LHCN-M2 (cell line): ENCODE measurements around the gene GPR107. TPM values are rescaled to one million over a fixed set of nuclear protein-coding genes. Genes with fewer than 3 reads are reported as not detected.

ENCODE experiments used
- DNase-seq: peaks from one replicate; pipeline ENCODE4 v3.0.0-alpha.2; 2012; ENCODE audit warnings: low read depth
- total RNA-seq: library from RNA; depleted of rRNA; stranded (reverse); fragments of >200 nt; gene quantifications from 2 replicates; pipeline ENCODE4 v1.2.3, GENCODE V29; 2014

The GPR107 gene
- total RNA-seq, 1 experiment from 2014 or later = 20.3 TPM

DNA sequence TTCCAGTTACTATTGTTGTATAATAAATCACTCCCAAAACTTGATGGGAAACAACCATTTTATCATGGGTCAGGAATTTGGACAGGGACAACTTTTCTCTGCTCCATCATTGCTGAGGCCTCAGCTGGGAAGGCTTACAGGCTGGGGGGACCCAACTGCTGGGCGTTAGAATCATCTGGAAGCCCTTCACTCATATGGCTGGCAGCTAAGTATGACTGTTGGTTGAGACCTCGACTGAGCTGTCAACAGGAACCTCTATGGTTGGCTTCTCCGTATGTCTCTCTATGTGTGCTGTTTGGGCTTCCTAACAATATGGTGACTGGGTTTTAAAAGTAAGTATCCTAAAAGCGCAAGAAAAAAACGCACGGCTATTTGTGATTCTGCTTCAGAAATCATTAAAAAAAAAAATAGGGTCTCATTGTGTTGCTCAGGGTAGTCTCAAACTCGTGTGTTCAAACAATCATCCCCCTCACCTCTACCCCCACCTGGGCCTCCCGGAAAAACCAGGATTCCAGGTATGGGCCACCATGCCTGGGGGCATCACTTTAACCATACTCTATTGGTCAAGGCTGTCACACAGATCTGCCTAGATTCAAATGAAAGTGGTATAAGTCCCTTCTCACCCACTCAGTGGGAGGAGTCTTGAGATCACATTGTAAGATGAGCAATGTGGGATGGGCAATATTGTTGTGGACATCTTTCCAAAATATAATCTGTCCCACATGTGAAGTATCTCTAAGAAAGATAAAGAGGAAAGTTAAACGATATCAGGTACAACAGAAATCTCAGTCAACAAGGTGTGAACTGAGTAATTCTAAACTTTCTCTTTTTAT is 26.0 kb upstream of the GPR107 start:
- no peak for DNase-seq

DNA sequence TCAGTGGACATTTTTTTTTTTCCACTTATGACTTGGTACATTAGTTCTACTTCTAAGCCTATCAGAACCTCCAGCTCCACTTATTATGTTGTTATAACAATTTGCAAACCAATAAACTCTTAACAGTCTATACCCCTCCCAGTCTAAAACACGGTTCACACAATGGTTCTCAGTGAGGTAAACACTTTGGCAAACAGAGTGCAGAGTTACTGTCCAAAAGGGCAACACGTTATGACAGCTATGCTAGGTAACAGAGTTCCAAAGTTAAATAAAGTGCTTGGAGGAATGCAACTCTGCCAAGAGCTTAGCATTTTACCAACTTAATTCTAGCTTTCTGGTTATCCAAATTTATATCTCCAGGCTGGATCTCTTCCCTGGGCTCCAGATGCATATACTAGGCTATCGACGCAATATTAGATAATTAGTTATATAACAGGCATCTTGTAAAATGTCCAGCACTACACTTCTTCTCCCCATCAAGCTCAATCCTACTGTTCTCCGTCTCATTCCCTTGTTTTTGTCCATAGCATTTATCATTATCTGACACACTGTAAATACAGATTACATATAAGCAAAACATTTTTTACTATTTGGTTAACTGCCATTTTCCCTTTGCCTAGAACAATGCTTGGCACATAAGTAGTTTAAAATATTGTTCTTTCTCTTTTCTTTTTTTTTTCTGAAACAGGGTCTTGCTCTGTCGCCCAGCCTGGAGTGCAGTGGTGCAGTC is 25.0 kb upstream of the GPR107 start:
- no peak for DNase-seq

DNA sequence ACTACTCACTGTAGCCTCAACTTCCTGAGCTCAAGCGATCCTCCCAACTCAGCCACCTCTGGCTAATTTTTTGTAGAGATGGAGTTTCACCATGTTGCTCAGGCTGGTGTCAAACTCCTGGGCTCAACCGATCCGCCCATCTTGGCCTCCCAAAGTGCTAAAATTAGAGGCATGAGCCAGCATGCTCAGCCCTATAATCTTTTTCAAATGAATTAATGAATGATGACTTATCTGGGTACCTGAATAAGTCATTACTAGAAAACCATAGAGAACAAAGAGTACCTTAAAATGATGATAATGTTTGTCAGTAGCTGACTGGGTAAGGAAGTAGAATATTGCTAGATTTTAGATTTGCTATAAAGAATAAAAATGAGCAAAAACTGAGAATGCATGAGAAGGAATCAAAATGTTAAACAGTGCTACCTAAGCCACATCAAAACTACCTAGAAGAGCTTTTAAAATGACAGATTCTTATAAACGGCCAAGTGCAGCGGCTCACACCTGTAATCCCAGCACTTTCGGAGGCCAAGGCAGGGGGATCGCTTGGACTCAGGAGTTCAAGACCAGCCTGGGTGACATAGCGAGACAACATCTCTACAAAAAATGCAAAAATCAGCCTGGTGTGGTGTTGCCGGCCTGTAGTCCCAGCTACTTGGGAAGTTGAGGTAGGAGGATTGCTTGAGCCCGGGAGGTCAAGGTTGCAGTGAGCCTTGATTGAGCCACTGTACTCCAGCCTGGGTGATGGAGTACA is 24.3 kb upstream of the GPR107 start:
- no peak for DNase-seq

DNA sequence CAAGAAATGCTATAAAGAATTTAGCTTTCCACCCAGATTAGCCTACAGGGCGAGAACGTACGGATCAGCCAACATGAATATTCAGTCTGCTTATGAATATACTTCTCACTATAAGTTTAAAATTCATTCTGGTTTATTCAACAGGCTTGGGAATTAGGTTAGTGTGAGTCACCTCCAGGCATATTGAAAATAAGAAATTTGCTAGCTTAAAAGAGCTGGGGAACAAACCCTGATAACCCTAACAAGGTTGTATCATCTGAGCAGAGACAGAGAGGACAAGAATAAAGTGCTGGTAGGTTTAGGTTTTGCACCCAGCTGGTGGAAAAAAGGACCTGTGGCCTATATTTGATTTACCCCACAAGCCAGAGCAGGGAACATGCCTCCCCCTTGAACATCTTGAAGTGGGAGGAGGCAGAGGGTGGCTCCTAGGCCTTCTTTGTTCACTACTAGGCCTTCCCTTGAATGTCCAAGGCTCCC is 23.0 kb upstream of the GPR107 start:
- DNase-seq = no peak

DNA sequence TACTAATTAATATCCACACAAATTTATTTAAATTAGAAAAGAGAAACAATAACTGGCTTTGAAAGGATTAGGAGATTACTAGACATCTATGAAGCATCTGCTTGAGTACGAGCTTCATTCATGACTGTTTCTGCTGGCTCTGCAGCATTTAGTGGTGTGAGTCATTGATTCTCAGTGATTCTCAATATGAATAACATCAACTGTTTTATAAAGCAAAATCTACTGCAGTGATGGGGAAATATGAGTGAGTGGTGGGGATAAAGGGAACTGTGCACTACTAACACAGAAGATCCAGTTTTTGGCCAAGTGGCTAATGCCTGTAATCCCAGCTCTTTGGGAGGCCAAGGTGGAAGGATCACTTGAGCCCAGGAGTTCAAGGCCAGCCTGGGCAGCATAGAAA is 19.1 kb upstream of the GPR107 start:
- DNase-seq = peak; percentile 77

DNA sequence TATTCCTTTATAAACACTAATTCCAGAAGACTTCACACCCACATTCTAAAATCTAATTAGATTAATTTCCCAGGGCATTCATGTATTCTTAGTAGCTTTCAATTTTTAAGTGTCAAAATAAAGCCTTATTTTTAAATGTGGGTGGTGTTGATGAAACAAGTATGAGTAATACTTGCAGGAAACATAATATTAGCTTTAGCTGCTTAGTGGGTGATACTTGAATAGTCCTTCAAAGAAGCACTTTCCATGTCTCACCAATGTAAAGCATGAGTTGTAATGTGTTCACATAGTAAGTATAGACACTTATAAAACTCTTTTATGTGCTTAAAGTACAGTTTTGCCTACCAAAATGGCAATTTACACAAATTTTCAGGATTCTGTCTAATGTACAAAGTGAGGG is 17.6 kb upstream of the GPR107 start:
- peak; percentile 49 for DNase-seq

DNA sequence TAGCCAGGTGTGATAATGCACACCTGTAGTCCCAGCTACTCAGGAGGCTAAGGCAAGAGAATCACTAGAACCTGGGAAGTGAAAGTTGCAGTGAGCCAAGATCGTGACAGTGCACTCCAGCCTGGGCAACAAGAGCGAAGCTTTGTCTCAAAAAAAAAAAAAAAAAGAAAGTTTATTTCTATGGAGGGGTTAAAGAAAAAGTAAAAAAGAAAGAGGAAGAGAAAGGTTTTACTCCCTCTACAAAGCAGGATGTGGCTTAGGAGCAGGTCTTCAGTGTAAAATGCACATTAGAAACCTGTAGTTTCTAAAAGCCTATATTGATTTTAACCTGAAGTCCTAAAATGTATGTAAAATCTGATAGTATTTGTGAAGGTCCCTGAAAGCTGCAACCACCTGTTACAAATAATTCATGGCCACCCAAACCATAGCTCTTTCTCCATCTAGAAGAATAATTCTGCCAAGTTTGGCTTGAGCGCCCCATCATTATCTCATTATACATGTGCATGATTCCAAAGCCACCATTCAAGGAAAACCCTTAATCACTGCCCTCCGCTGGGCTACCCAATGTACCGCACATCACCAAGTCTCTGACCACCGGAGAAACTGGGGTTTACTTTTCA is 14.1 kb upstream of the GPR107 start:
- DNase-seq = peak; percentile 36

DNA sequence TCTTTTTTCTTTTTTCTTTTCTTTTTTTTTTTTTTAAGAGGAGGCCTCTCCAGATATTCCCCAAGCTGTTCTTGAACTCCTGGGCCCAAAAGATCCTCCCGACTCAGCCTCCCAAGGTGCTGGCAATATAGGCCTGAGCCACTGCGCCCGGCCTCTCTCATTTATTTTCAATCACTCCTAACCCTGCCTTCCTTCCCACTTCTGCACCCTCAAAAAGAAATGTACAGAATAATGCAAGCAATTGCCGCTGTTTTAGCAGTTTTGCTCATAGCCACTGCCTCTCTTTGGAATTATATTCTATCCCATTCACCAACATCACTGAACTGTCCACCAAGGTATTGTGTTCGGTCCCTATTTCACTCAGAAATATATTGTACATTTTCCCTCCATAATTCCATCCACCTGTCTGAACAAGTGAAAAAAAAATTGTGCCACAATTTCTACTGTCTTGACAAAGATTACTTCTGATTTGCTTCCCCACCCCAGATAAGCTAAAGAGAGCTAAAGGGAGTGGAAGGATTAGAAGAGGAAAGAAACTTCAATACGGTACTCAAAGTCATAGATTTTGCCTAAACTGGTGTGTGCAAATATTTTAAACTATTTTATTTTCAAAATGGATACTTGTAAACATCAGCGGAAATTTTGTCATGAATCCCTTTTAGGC is 12.6 kb upstream of the GPR107 start:
- DNase-seq = no peak

DNA sequence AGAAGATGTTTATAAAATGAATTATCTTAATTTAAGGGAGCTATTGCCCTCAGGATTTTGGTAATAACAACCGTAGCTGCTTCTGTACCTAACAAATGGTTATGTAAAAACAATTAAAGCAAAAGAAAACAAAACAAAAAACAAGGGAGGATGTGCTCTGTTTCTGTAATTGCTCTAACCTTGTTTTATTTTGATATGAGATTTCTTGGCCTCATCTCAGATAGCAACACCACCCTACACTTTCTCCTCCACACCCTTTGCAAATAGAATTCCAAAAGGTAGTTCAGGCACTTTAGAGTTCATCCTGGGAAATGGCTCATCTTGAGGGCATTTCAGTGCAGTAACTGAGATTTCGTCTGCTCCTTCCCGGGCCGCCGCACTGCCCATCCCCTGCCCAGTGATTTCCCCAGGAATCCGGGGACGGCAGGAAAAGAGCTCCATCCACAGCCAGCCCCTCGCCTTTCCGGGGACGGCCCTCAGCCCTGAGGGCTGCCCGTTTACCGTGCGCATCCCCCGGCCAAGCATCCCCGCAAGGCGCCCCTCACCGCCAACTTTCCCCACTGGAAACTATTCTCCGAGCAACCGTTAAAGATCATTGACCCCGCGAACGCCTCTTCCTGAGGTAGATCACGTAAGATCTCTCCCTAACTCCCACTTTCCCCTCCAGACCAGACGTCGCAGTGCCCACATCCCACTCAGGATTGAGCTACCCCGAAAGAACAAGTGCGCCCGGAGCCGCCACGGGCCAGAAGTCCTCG is 11.9 kb upstream of the GPR107 start:
- DNase-seq = peak; percentile 32

DNA sequence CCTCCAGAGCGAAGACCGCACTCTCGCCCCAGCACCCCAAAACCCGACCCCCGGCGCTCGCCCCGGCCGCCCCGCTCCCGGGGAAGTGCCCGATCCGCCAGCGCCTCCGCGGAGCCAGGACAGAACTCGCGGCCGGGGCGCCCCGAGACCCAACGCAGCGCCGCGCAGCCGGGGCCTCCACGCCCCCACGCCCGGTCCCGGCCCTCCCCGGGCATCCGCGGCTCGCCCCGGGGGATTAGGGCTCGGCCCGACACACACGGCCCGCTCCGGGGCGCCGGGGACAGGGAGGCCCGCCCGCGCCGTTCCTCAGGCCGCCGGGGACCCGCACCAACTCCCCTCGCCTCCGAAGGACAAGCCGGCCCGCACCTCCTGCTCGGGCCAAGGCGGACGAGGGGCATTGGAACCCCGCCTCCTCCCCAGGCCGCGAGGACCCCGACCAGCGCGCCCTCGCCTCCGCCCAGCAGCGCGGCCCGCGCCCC is 11.3 kb upstream of the GPR107 start:
- DNase-seq = no peak

DNA sequence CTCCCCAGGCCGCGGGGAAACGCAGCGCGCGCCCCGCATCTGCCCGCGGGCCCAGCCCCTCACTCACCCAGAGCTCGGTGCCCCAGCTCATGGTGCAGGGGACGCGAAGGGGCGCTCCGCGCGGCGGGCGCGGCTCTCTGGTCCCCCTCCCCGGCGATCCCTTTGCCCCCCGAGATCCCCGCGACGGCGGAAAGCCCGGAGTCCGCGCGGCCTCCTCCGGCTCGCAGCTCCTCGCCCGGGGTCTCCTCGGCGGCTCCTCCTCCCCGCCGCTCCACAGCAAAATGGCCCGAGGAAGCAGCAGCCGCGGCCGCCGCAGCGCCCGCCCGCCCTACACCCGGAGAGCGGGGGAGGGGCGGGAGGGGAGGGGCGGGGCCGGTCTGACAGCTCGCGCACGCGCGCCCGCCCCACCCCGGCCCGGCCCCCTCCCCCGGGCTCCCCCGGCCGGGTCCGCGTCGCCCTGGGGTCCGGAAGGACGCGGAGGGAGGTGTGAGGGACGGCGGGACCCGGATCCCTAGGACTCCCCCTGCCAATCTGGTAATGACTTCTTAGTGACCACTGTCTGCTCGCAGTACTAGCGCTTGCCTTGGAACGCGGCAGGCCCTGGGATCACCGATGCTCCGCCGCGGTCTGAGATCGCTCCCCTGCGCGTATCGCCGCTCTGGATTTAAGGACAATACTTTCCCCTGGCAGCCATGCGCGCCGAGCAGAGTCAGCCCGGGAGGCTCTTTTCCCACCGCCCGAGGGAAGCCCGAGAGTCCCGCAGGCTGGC is 10.6 kb upstream of the GPR107 start, which contains the start of gene FNBP1:
Gene FNBP1 (minus strand): TSS at position 305 of the 769 bp plus-strand sequence. CDS start 214 bp downstream, at position 91.
- peak; percentile 70 for DNase-seq

DNA sequence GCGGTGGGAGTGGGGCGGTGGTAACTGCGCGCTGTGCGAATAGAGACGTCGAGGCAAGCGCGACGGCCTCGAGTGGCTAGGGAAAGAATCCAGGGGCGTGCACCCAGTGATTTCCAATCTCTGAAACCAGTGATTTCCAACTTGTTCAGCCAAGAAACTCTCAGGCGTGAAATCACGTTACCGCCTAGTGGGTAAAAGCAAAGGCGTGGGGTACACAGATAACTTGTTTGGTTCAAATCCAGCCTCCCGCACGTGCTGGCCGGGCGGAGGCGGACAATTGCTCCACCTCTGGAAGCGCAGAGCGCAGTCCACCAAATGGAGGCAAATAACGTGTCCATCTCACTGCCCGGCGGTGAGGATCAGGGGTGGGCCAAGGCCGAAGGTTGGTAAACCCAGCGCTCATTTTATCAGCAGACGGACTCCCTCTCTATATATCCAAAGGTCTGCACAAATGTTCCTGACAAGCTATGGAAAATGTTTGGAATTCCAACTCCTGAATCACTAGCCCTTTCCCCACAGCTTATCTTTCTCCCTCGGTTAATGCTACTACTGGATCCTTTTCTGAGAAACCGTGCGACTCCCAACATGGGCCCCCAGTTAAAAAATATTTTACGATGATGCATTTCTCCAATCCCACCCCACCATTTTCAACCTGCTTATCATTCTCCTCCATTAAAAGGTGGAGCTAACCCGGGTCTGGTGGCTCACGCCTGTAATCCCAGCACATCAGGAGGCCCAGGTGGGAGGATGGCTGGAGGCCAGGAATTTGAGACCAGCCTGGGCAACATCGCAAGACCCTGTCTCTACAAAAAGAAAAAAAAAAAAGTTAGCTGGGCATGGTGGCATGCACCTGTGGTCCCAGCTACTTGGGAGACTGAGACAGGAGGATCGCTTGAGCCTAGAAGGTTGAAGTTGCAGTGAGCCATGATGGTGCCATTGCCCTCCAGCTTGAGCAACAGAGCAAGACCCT is 9.8 kb upstream of the GPR107 start:
- DNase-seq = no peak

DNA sequence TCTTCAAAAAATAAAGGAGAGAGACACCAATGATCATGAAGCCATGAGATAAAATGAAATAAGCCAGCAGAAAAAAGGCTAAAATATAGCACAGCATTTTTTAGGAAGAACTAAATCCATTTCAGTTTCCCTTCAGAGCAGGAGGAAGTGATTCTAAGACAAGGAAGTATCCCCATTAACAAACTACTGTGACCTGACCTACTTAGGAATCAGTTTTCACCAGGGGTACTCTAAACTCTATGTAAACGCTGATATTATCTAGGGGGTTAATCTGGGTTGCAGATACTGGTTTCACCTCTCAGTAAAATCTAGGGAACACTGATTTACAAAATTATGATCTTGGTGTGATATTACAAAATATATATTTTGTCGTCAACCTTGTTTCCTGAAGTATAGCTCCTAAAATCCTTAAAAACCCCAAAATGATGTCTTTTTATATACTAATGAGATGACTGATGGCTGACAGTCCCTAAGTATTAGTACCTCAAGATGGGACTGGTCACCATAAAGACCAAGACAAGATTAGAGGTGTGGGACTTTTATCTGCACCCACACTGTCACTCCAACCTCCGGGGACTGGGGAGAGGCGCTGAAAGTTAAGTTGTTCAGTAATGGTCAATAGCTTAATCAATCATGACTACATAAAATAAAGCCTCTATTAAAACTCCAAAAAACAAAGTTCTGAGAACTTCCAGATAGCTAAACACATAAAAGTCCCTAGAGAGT is 7.8 kb upstream of the GPR107 start:
- no peak for DNase-seq

DNA sequence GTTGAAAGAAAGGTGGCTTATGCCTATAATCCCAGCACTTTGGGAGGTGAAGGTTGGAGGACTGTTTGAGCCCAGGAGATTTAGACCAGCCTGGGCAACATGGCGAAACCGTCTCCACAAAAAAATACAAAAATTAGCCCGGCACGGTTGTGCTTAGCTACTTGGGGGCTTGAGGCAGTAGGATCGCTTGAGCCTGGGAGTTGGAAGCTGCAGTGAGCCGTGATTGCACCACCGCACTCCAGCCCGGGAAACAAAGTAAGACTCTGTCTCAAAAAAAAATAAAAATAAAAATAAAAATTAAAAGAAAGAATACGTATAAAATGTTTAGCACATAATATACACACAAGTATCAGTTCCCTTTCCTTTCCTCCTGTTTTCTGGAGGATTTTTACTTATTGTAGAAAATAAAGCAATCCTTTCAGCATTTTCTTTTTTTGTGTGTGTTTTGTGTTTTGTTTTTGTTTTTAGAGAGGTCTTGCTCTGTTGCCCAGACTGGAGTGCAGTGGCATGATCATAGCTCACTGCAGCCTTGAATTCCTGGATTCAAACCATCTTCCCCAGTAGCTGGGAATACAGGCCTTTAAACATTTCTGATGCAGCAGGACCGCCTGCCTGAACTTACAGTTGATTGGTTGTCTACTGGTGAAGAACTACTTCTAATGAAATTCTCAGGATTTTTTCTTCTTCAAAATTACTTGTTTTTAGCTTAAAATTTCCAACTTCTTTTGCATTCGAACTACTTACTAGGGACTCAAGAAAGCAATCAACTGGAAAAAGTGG is 4.1 kb upstream of the GPR107 start:
- DNase-seq = no peak

DNA sequence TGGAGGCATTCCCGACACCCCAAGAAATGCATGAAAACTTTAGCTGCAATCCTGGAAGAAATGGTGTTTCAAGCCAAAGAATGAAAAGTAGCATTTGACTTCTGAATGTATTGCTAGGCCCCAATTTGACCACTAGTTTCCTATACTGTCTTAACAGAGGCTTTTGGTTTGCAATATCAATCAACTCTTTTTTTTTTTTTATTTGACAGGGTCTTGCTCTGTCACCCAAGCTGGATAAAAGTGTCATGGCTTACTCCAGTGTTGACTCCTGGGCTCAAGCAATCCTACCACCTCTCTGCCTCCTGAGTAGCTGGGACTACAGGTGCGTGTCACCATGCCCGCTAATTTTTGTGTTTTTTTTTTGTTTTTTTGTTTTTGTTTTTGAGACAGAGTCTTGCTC is 3.2 kb upstream of the GPR107 start:
- no peak for DNase-seq

DNA sequence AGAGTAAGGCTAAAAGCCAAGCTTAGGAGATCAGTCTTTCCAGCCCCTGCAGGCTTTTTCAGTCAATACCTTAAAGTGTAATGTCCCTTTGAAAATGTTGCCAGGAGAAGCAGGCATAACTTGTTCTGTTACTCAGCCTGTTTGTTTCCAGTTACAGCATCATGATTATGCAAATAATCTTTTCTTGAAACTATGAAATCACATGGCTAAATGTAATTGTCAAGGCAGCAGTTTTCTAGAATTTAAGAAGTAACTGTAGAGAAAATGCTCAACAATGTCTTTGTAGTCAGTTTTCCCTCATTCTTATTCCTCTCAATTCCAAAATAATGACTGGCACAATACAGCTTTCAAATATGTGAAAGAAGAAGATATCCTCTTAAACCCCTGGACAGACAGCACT is 1.9 kb upstream of the GPR107 start:
- no peak for DNase-seq

DNA sequence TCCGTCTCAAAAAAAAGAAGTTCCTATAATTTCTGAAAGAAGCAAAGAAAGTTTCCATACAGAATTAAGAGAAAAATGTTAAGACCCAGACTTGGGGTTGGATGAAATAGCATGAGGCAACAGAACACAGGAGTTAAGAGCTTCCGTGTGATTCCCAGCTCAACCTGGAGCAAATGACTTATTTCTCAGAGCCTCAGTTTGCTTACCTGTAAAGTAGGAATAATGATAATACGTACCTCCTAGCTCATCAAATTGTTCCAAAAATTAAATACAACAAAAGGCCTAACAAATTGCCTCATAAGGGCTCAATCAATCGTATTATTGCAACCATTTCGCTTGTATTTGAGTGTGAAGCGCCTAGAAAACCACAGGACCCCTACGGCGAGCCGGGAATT is 600 bp upstream of the GPR107 start:
- DNase-seq = no peak
